HEK293 (cell line): ENCODE data around the gene SLC26A8.

Experiments
- CTCF ChIA-PET: fragments of 350-600 bp; formaldehyde crosslinking; extraction: SDS; loops from one replicate; lab custom pipeline; 2021; ENCODE audit warnings: antibody characterized with exemption; lab: Yijun Ruan, JAX
- POLR2A ChIA-PET: fragments of 300-600 bp; formaldehyde crosslinking; extraction: SDS; loops from one replicate; lab custom pipeline; 2020; ENCODE audit warnings: antibody characterized with exemption, inconsistent platforms; lab: Yijun Ruan, JAX
- H3K27ac ChIP-seq: fragments of 200-500 bp; sonication (Bioruptor generic); 2 replicates; pipeline ENCODE4 v1.5.1; 2014; ENCODE audit warnings: low read depth, low read length, control low read depth, inconsistent platforms; ENCODE audit errors: extremely low read depth
- H3K36me3 ChIP-seq, 2 experiments: fragments of 200-500 bp in 1 of 2; sonication (Bioruptor generic) in 1 of 2; 1 replicate in 1 of 2; 2 replicates in 1 of 2; pipeline ENCODE4 v1.5.1; 2014 to 2017; ENCODE audit warnings: inconsistent platforms in 2 of 2, low read length in 2 of 2; ENCODE audit not compliant: control insufficient read depth in 2 of 2, insufficient read depth in 1 of 2
- H3K4me1 ChIP-seq: fragments of 200-500 bp; sonication (Bioruptor generic); 2 replicates; pipeline ENCODE4 v1.5.1; 2014; ENCODE audit warnings: mild to moderate bottlenecking, low read length, inconsistent platforms; ENCODE audit not compliant: control insufficient read depth, insufficient read depth
- H3K4me3 ChIP-seq: 2 replicates; pipeline ENCODE4 v1.5.1; 2011; ENCODE audit warnings: low read depth, mild to moderate bottlenecking, control low read depth, low read length, moderate library complexity
- H3K9me3 ChIP-seq: fragments of 200-500 bp; sonication (Bioruptor generic); 2 replicates; pipeline ENCODE4 v1.5.1; 2014; ENCODE audit warnings: low read depth, low read length, inconsistent platforms; ENCODE audit not compliant: control insufficient read depth, insufficient read depth
- BCL6B ChIP-seq: fragments of 450-650 bp; formaldehyde crosslinking; IDR thresholded peaks from 2 replicates; pipeline ENCODE4 v1.5.1; 2017; ENCODE audit warnings: missing biosample characterization, missing genetic modification characterization
- CTCF ChIP-seq: fragments of 450-650 bp; formaldehyde crosslinking; IDR thresholded peaks from 2 replicates; pipeline ENCODE4 v1.5.1; 2016; ENCODE audit warnings: missing biosample characterization, missing genetic modification characterization
- GLIS1 ChIP-seq: fragments of 450-650 bp; formaldehyde crosslinking; IDR thresholded peaks from 2 replicates; pipeline ENCODE4 v1.5.1; 2016; ENCODE audit warnings: missing biosample characterization, missing genetic modification characterization
- KLF7 ChIP-seq: fragments of 450-650 bp; formaldehyde crosslinking; IDR thresholded peaks from 2 replicates; pipeline ENCODE4 v1.5.1; 2016; ENCODE audit warnings: missing biosample characterization, missing genetic modification characterization, borderline replicate concordance
- PRDM1 ChIP-seq: fragments of 450-650 bp; formaldehyde crosslinking; IDR thresholded peaks from 2 replicates; pipeline ENCODE4; 2016; ENCODE audit warnings: missing biosample characterization, missing genetic modification characterization
- YY1 ChIP-seq: fragments of 450-650 bp; formaldehyde crosslinking; IDR thresholded peaks from 2 replicates; pipeline ENCODE4 v1.5.1; 2018; ENCODE audit warnings: missing biosample characterization, missing genetic modification characterization
- ZBTB21 ChIP-seq: fragments of 450-650 bp; formaldehyde crosslinking; IDR thresholded peaks from 2 replicates; pipeline ENCODE4 v1.5.1; 2017; ENCODE audit warnings: missing biosample characterization, missing genetic modification characterization
- ZBTB48 ChIP-seq: fragments of 450-650 bp; formaldehyde crosslinking; IDR thresholded peaks from 2 replicates; pipeline ENCODE4 v1.5.1; 2016; ENCODE audit warnings: missing biosample characterization, missing genetic modification characterization
- ZNF112 ChIP-seq: fragments of 450-650 bp; formaldehyde crosslinking; IDR thresholded peaks from 2 replicates; pipeline ENCODE4 v1.5.0; 2017; ENCODE audit warnings: missing biosample characterization, missing genetic modification characterization
- ZNF121 ChIP-seq: fragments of 450-650 bp; formaldehyde crosslinking; IDR thresholded peaks from 2 replicates; pipeline ENCODE4 v1.5.1; 2016; ENCODE audit warnings: missing biosample characterization, missing genetic modification characterization
- ZNF221 ChIP-seq: fragments of 450-650 bp; formaldehyde crosslinking; IDR thresholded peaks from 2 replicates; pipeline ENCODE4 v1.5.1; 2017; ENCODE audit warnings: missing biosample characterization, missing genetic modification characterization, borderline replicate concordance
- ZNF23 ChIP-seq: fragments of 450-650 bp; formaldehyde crosslinking; IDR thresholded peaks from 2 replicates; pipeline ENCODE4 v1.5.1; 2016; ENCODE audit warnings: missing biosample characterization, missing genetic modification characterization, borderline replicate concordance
- ZNF558 ChIP-seq: fragments of 450-650 bp; formaldehyde crosslinking; IDR thresholded peaks from 2 replicates; pipeline ENCODE4 v1.5.1; 2016; ENCODE audit warnings: missing biosample characterization, missing genetic modification characterization
- ZNF585B ChIP-seq: fragments of 450-650 bp; formaldehyde crosslinking; IDR thresholded peaks from 2 replicates; pipeline ENCODE4 v1.5.1; 2016; ENCODE audit warnings: missing biosample characterization, missing genetic modification characterization
- ZNF623 ChIP-seq: fragments of 450-650 bp; formaldehyde crosslinking; IDR thresholded peaks from 2 replicates; pipeline ENCODE4 v1.5.1; 2016; ENCODE audit warnings: missing biosample characterization, missing genetic modification characterization
- ZNF747 ChIP-seq: fragments of 450-650 bp; formaldehyde crosslinking; IDR thresholded peaks from 2 replicates; pipeline ENCODE4 v1.5.1; 2016; ENCODE audit warnings: missing biosample characterization, missing genetic modification characterization
- ZNF777 ChIP-seq: fragments of 450-650 bp; formaldehyde crosslinking; IDR thresholded peaks from 2 replicates; pipeline ENCODE4 v1.5.1; 2017; ENCODE audit warnings: missing biosample characterization, missing genetic modification characterization, borderline replicate concordance
- ZSCAN16 ChIP-seq: fragments of 450-650 bp; formaldehyde crosslinking; IDR thresholded peaks from 2 replicates; pipeline ENCODE4 v1.5.1; 2016; ENCODE audit warnings: missing biosample characterization, missing genetic modification characterization
- TF ChIP-seq, protein P1 (sequence below): fragments of 450-650 bp; formaldehyde crosslinking; IDR thresholded peaks from 2 replicates; pipeline ENCODE4 v1.5.1; 2016; ENCODE audit warnings: missing biosample characterization, missing genetic modification characterization
- TF ChIP-seq, protein P2 (sequence below): fragments of 450-650 bp; formaldehyde crosslinking; IDR thresholded peaks from 2 replicates; pipeline ENCODE4 v1.5.1; 2016; ENCODE audit warnings: missing biosample characterization, missing genetic modification characterization
- TF ChIP-seq, protein P3 (sequence below): fragments of 450-650 bp; formaldehyde crosslinking; IDR thresholded peaks from 2 replicates; pipeline ENCODE4 v1.5.1; 2016; ENCODE audit warnings: missing biosample characterization, missing genetic modification characterization

SLC26A8 gene

DNA sequence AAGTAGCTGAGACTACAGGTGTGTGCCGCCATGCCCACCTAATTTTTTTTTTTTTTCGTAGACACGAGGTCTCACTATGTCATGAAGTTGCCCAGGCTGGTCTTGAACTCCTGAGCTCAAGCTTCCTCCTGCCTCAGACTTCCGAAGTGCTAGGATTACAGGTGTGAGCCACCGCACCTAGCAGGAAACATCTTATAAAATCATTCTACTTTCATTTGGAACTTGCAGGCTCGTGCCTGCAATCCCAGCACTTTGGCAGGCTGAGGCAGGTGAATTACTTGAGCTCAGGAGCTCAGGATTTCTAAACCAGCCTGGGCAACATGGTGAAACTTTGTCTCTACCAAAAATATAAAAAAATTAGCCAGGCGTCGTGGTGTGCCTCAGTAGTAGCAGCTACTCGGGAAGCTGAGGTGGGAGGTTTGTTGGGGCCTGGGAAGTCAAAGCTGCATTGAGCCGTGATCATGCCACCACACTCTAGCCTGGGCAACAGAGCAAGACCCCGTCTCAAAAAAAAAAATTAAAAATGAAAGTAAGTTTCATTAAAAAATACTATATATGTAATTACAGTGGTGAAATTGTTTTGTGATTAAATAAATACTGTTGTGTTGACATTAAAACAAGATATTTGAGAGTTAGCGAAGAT is 18.3 kb upstream of the SLC26A8 start:
- POLR2A ChIA-PET: interaction anchor here (1.1 to 1.5 kb wide), 2 partner anchors 14 to 15 kb away, joined by 3 to 6 read pairs; partner anchors contain the start of gene MAPK14
- H3K36me3 ChIP-seq: no peaks in the 10 kb centered on the region; a peak in 1 of 3 replicates
- CTCF ChIA-PET: interaction anchor here (0.7 to 1.8 kb wide), 3 partner anchors 15 to 53 kb away, joined by 3 to 11 read pairs (median 5); partner anchors contain the start of gene MAPK14
- no peak overlapping the region for H3K4me3 ChIP-seq
- H3K9me3 ChIP-seq: no peaks in the 10 kb centered on the region
- TF ChIP-seq ZNF558 (tag by site-specific recombination) (peak; percentile 84), ZNF585B (tag by site-specific recombination) (no peak), ZNF121 (tag by site-specific recombination) (peak; percentile 81), ZNF623 (tag by site-specific recombination) (no peak)
- H3K27ac ChIP-seq: no peak overlapping the region
- peaks cover 24% of the 10 kb centered on the region for H3K4me1 ChIP-seq

DNA sequence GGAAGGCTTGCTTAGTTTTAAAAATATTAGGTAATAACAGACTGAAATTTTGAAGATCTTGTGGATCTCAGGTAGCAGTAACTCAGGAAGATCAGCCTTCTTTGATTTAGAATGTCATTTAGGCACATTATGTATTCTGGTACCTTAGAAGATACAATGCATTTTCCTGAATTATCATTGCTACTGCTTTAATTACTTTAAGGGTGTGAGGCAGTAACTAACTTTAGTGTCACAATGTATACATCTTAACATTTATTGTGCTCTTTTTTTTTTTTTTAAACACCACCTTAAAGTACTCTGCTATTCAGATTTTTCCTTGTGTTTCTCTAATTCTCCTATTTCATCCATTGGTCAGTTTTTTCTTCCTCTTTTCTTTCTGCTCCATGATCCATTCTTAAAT is 16.5 kb upstream of the SLC26A8 start:
- no peaks in the 10 kb centered on the region for H3K9me3 ChIP-seq
- H3K27ac ChIP-seq: no peak overlapping the region
- POLR2A ChIA-PET: interaction anchor here (1.0 kb wide), 1 partner anchor 13 kb away, joined by 4 read pairs; the partner anchor contains the start of gene MAPK14
- H3K4me3 ChIP-seq: no peak overlapping the region
- TF ChIP-seq ZNF23: no peak
- no peak for TF ChIP-seq ZNF221 (tag by site-specific recombination)
- TF ChIP-seq ZBTB48: no peak
- TF ChIP-seq, protein P1, sequence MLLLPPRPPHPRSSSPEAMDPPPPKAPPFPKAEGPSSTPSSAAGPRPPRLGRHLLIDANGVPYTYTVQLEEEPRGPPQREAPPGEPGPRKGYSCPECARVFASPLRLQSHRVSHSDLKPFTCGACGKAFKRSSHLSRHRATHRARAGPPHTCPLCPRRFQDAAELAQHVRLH (tag by site-specific recombination): no peak
- TF ChIP-seq ZBTB21 (tag by site-specific recombination): no peak
- no peak for TF ChIP-seq KLF7 (tag by site-specific recombination)
- TF ChIP-seq YY1 (tag by site-specific recombination): no peak
- TF ChIP-seq GLIS1 (tag by site-specific recombination): no peak
- TF ChIP-seq ZNF112 (tag by site-specific recombination): no peak
- TF ChIP-seq, all 188 proteins: peak for 0
- no peaks in the 10 kb centered on the region; a peak in 1 of 3 replicates for H3K36me3 ChIP-seq
- CTCF ChIA-PET: interaction anchor here (0.6 kb wide), 2 partner anchors 54 to 844 kb away, joined by 3 to 4 read pairs; no protein-coding TSS in a partner anchor
- peaks cover 24% of the 10 kb centered on the region for H3K4me1 ChIP-seq

GRCh38 chr6:36039112-36039511 is 14.7 kb upstream of the SLC26A8 start:
- H3K9me3 ChIP-seq: no peaks in the 10 kb centered on the region
- H3K4me1 ChIP-seq: peaks cover 26% of the 10 kb centered on the region
- no peaks in the 10 kb centered on the region; a peak in 1 of 3 replicates for H3K36me3 ChIP-seq
- POLR2A ChIA-PET: interaction anchor here (2.4 kb wide), 1 partner anchor 12 kb away, joined by 8 read pairs; the partner anchor contains the start of gene MAPK14
- CTCF ChIA-PET: interaction anchor here (0.7 to 2.4 kb wide), 5 partner anchors 56 to 302 kb away, joined by 3 to 10 read pairs (median 3); no protein-coding TSS in a partner anchor
- H3K27ac ChIP-seq: no peak overlapping the region
- H3K4me3 ChIP-seq: no peak overlapping the region
- TF ChIP-seq CTCF (no peak), ZNF777 (tag by site-specific recombination) (no peak), ZNF747 (no peak), ZSCAN16 (tag by site-specific recombination) (no peak), BCL6B (tag by site-specific recombination) (no peak), PRDM1 (no peak)
- TF ChIP-seq, protein P2, sequence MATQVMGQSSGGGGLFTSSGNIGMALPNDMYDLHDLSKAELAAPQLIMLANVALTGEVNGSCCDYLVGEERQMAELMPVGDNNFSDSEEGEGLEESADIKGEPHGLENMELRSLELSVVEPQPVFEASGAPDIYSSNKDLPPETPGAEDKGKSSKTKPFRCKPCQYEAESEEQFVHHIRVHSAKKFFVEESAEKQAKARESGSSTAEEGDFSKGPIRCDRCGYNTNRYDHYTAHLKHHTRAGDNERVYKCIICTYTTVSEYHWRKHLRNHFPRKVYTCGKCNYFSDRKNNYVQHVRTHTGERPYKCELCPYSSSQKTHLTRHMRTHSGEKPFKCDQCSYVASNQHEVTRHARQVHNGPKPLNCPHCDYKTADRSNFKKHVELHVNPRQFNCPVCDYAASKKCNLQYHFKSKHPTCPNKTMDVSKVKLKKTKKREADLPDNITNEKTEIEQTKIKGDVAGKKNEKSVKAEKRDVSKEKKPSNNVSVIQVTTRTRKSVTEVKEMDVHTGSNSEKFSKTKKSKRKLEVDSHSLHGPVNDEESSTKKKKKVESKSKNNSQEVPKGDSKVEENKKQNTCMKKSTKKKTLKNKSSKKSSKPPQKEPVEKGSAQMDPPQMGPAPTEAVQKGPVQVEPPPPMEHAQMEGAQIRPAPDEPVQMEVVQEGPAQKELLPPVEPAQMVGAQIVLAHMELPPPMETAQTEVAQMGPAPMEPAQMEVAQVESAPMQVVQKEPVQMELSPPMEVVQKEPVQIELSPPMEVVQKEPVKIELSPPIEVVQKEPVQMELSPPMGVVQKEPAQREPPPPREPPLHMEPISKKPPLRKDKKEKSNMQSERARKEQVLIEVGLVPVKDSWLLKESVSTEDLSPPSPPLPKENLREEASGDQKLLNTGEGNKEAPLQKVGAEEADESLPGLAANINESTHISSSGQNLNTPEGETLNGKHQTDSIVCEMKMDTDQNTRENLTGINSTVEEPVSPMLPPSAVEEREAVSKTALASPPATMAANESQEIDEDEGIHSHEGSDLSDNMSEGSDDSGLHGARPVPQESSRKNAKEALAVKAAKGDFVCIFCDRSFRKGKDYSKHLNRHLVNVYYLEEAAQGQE: no peak
- TF ChIP-seq, protein P1 (tag by site-specific recombination): no peak
- TF ChIP-seq, protein P3, sequence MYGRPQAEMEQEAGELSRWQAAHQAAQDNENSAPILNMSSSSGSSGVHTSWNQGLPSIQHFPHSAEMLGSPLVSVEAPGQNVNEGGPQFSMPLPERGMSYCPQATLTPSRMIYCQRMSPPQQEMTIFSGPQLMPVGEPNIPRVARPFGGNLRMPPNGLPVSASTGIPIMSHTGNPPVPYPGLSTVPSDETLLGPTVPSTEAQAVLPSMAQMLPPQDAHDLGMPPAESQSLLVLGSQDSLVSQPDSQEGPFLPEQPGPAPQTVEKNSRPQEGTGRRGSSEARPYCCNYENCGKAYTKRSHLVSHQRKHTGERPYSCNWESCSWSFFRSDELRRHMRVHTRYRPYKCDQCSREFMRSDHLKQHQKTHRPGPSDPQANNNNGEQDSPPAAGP: no peak
